RWPE2 (cell line): Measurements from ENCODE around the gene RNF150.

Source experiments
- ATAC-seq: fragments of 200-7000 bp; cut with Tn5 transposase; 3 replicates; pipeline ENCODE4 v1.9.1; 2021; ENCODE audit warnings: low read depth
- DNase-seq: peaks from one replicate; pipeline ENCODE4 v3.0.0-alpha.2; 2020; ENCODE audit warnings: low spot score
- H3K27ac ChIP-seq: fragments of 450-650 bp; 2 replicates; pipeline ENCODE4 v1.5.1; 2017; ENCODE audit warnings: mild to moderate bottlenecking; ENCODE audit not compliant: poor library complexity, severe bottlenecking
- H3K27me3 ChIP-seq: fragments of 250-450 bp; sonication (Bioruptor Pico); 2 replicates; pipeline ENCODE4 v1.5.1; 2021; ENCODE audit warnings: mild to moderate bottlenecking, moderate library complexity; ENCODE audit not compliant: insufficient read depth, poor library complexity, severe bottlenecking
- H3K36me3 ChIP-seq: fragments of 250-450 bp; sonication (Bioruptor Pico); 2 replicates; pipeline ENCODE4 v1.5.1; 2020; ENCODE audit warnings: low read depth, mild to moderate bottlenecking, moderate library complexity
- H3K4me1 ChIP-seq: fragments of 250-450 bp; sonication (Bioruptor Pico); 2 replicates; pipeline ENCODE4 v1.5.1; 2021; ENCODE audit warnings: mild to moderate bottlenecking, moderate library complexity; ENCODE audit not compliant: insufficient read depth, poor library complexity, severe bottlenecking
- H3K4me3 ChIP-seq: fragments of 250-450 bp; sonication (Bioruptor Pico); 2 replicates; pipeline ENCODE4 v1.5.1; 2021; ENCODE audit warnings: mild to moderate bottlenecking, moderate library complexity; ENCODE audit not compliant: severe bottlenecking
- H3K9me3 ChIP-seq: fragments of 250-450 bp; sonication (Bioruptor Pico); 2 replicates; pipeline ENCODE4 v1.5.1; 2021; ENCODE audit warnings: mild to moderate bottlenecking, moderate library complexity; ENCODE audit not compliant: severe bottlenecking
- TF ChIP-seq, protein P1 (sequence below): fragments of 450-650 bp; IDR thresholded peaks from one replicate; pipeline ENCODE4 v1.5.1; 2017; ENCODE audit warnings: mild to moderate bottlenecking, moderate library complexity; ENCODE audit not compliant: poor library complexity, severe bottlenecking

The RNF150 gene

DNA sequence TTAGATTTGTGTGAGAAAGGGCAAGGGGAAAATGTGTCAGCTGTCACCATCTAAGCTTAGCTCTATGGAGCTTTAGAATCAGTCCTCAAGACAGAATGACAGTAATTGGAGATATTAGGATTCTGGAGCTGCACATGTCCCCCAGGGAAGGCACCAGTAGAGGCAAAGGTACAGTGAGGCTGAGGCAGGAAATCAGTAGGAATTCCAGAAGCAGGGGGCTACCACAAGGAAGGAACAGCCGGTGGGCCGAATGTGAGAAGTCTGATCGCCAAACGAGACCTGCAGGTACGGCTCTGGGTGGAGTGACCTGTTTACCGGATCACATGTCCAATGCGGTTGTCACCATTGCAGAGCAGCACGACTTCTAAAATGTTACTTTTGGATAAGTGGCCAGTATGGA lies 52.6 kb downstream of the RNF150 start:
- H3K27ac ChIP-seq: no peak overlapping the region
- no peak for ATAC-seq
- H3K36me3 ChIP-seq: no peaks in the 10 kb centered on the region
- TF ChIP-seq, protein P1, sequence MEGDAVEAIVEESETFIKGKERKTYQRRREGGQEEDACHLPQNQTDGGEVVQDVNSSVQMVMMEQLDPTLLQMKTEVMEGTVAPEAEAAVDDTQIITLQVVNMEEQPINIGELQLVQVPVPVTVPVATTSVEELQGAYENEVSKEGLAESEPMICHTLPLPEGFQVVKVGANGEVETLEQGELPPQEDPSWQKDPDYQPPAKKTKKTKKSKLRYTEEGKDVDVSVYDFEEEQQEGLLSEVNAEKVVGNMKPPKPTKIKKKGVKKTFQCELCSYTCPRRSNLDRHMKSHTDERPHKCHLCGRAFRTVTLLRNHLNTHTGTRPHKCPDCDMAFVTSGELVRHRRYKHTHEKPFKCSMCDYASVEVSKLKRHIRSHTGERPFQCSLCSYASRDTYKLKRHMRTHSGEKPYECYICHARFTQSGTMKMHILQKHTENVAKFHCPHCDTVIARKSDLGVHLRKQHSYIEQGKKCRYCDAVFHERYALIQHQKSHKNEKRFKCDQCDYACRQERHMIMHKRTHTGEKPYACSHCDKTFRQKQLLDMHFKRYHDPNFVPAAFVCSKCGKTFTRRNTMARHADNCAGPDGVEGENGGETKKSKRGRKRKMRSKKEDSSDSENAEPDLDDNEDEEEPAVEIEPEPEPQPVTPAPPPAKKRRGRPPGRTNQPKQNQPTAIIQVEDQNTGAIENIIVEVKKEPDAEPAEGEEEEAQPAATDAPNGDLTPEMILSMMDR: no peak
- H3K4me1 ChIP-seq: no peaks in the 10 kb centered on the region
- no peak for DNase-seq
- no peaks in the 10 kb centered on the region for H3K9me3 ChIP-seq
- no peaks in the 10 kb centered on the region for H3K27me3 ChIP-seq
- no peak overlapping the region for H3K4me3 ChIP-seq

DNA sequence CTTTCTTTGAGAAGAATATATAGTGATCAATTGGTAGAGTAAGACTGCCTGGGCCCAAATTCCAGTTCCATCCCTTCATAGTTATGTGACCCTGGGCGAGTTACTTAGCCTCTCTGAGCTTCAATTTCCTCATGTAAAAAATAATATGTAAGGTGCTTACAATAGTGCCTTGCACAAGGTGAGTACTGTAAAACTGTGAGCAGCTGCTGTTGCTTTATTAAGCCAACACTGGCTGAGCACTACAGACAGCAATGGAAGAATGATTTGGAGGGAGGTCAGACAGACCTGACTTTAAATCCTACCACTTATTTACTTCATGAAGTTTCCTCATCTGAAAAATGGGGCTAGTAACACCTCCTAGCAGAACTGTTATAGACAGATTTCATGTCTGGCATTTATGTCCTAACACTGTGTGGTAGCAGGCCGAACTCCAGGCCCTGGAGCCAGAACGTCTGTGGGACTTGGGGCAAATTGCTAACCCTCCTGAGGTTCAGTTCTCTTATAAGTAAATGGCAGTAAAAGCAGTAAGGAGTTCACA lies 53.8 kb downstream of the RNF150 start:
- no peak overlapping the region for H3K4me3 ChIP-seq
- H3K4me1 ChIP-seq: no peaks in the 10 kb centered on the region
- no peak overlapping the region for H3K27ac ChIP-seq
- TF ChIP-seq, protein P1: no peak
- H3K27me3 ChIP-seq: no peaks in the 10 kb centered on the region
- no peaks in the 10 kb centered on the region for H3K36me3 ChIP-seq
- no peaks in the 10 kb centered on the region for H3K9me3 ChIP-seq
- DNase-seq: no peak
- ATAC-seq: no peak

DNA sequence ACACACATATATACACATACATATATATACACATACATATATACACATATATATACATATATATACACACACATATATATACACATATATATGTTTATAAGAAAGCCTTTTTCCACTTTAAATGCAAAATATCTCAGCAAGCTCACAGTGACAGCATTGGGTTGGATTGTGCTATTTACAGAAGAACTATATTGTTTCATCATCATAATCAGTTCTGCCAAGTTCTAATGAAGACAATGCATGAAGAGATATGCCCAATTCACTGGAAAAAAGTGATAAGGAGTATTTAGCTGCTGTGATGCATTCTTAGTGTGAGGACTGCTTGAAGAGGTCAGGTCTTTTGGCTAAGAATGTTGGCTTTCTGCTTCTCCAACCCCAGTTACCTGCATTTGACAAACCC lies 54.4 kb downstream of the RNF150 start:
- H3K4me1 ChIP-seq: no peaks in the 10 kb centered on the region
- no peak overlapping the region for H3K4me3 ChIP-seq
- H3K27ac ChIP-seq: no peak overlapping the region
- H3K27me3 ChIP-seq: no peaks in the 10 kb centered on the region
- TF ChIP-seq, protein P1: no peak
- no peak for ATAC-seq
- H3K9me3 ChIP-seq: no peaks in the 10 kb centered on the region
- no peak for DNase-seq
- H3K36me3 ChIP-seq: no peaks in the 10 kb centered on the region

DNA sequence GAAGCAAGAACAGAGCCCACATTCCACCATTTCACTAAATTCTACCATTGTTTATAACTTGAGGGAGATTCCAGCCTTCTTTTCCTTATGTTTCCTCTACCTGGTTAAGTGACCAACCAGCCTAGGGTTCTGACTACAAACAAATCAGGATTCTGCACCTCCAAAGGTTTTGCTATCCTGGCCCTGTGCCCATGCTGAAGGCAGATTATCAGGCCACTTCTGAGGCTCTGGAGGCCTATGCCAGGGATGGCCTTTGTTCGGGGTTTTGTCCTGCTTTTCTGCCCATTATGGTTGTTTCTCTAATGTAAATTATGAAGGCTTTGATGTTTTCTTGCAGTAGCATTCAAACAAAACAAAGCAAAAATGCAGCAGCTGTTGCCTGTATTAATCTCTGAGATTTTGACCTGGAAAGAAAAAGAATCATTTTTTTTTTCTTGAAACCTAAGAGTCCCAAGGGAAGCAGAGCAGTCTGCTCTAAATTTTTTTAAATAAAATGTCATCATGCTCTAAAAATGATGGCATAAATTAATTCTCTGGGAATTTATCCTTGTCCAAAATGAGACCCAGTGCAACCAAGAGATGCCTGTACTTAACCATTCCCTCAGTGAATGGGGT lies 55.6 kb downstream of the RNF150 start:
- ATAC-seq (no peak), DNase-seq (no peak)
- Histone ChIP-seq H3K9me3 (no peaks in the 10 kb centered on the region), H3K4me1 (no peaks in the 10 kb centered on the region), H3K27me3 (no peaks in the 10 kb centered on the region), H3K27ac (no peak overlapping the region), H3K4me3 (no peak overlapping the region), H3K36me3 (no peaks in the 10 kb centered on the region)
- TF ChIP-seq, protein P1: no peak

DNA sequence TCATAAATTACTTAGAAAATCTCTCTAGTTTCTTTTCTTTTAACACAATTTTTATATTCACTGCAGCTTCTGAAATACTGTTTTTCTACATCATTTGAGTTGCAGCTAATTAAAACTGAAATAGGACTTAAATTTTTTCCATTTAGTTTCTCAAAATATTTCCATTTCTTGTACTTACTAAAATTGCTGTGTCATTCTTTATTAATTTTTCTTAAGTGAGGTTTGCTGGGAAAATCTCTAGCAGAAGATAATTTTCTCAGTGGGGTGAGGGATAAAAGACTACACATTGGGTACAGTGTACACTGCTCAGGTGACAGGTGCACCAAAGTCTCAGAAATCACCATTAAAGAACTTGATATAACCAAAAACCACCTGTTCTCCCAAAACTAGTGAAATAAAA lies 57.7 kb downstream of the RNF150 start:
- Histone ChIP-seq H3K36me3 (no peaks in the 10 kb centered on the region), H3K27ac (no peak overlapping the region), H3K27me3 (no peaks in the 10 kb centered on the region), H3K4me1 (no peaks in the 10 kb centered on the region), H3K9me3 (no peaks in the 10 kb centered on the region), H3K4me3 (no peak overlapping the region)
- TF ChIP-seq, protein P1: no peak
- DNase-seq (no peak), ATAC-seq (no peak)
